Measurements from ENCODE around the gene DNAJB9.

GRCh38 chr7:108557617-108558016, 12.1 kb upstream of the DNAJB9 start:
- no peak for TF ChIP-seq POLR2A (IDR thresholded peaks at IDR 0.05)
- TF ChIP-seq CTCF (IDR thresholded peaks at IDR 0.05) = no peak
